ENCODE data around the gene NLRP1. TPM values are rescaled to one million over a fixed set of nuclear protein-coding genes. Genes with fewer than 3 reads are reported as not detected.
A peak's percentile ranks its signal among the peaks of the same experiment; 100 is the strongest.

NLRP1 gene
- total and polyA plus RNA-seq, 5 experiments from 2014 or later = 18.4 to 370 (median 47.9) TPM

DNA sequence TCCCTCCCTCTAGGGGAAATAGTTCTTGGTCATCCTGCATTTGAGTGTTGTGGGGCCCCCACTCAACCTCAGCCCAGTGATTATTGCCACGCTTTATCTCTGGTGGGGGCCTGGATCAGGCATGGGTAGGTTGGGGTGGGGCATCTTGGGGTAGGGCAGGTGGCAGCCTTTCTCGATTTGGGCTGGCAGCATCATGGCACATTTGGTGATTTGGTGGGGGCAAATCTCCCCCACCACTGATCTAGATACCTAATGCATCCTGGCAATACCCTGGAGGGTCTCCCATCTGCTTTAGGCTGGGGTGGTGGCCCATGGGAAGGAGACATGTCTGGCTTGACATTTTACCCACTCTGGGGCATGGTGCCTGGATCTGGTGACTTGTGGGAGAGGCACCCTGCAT lies 40.2 kb downstream of the NLRP1 start:
- POLR2A ChIA-PET = no interaction called here
- Mint-ChIP-seq H3K4me1 (peaks cover 0 to 28% (median 22%) of the 10 kb centered on the region in 4 donors), H3K27me3 (no peaks in the 10 kb centered on the region), H3K4me3 (no peak overlapping the region), H3K36me3 (peaks cover 0 to 97% (median 20%) of the 10 kb centered on the region in 3 donors), H3K27ac (peak overlapping the region in 4 of 10 donors; percentile 24 to 90 (median 68)), H3K9me3 (no peaks in the 10 kb centered on the region)
- no peak for DNase-seq
- no peak for ATAC-seq

DNA sequence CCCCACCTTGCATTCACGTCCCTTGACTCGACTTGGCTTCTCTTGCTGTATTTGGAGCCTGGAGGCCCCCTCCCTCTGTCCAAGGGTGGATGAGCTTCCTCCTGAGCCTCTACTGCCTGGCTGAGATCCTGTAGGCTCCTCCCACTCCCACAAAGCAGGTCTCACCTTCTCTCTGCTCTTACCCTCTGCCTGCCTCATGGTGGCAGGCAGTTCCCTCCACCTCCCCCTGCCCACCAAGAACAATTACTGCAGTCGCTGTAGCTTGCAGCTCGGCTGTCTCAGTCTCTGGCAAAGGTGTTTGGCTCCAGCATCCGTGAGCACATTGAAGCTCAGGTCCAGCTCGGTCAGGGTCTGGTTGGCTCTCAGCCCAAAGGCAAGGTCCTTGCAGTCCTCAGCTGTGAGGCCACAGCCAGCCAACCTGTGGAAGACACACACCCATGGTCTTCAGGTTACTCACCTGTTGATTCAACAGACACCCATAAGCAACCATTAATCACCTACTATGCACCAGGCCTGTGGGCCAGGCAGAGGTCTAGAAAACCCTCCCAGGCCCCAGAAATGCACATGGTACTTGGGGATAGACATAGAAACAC lies 42.6 kb downstream of the NLRP1 start:
- Mint-ChIP-seq H3K9me3 (no peaks in the 10 kb centered on the region), H3K36me3 (peaks cover 0 to 92% (median 12%) of the 10 kb centered on the region in 3 donors), H3K4me3 (no peak overlapping the region), H3K27me3 (no peaks in the 10 kb centered on the region), H3K27ac (peak overlapping the region in 5 of 10 donors; percentile 30 to 93 (median 58)), H3K4me1 (peaks cover 0 to 14% (median 11%) of the 10 kb centered on the region in 4 donors)
- POLR2A ChIA-PET = no interaction called here
- DNase-seq = no peak
- ATAC-seq = no peak

DNA sequence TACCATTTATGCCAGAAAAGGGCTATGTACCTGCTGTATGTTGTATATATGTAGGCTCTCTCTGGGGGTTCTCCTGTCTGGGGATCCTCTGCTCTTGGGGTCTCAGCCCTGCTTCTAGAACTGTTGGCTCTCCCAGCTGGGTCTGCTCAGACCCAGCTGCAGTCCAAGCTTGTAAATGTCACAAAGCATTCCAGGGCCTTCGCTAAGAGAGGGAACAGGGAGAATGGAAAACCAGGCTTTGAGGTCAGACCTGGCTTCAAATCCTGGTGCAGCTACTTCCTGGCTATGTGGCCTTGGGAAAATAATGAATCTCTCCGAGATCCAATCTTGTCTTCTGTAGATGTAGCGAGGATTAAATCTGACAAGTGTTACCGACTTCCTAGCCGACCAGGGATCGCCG lies 44.0 kb downstream of the NLRP1 start:
- Mint-ChIP-seq H3K4me1 (peaks cover 0 to 12% (median 7%) of the 10 kb centered on the region in 4 donors), H3K27me3 (no peaks in the 10 kb centered on the region), H3K27ac (peak overlapping the region in 5 of 10 donors; percentile 7 to 53 (median 33)), H3K9me3 (no peaks in the 10 kb centered on the region), H3K4me3 (no peak overlapping the region), H3K36me3 (peaks cover 0 to 92% (median 15%) of the 10 kb centered on the region in 3 donors)
- DNase-seq (no peak), ATAC-seq (no peak)
- POLR2A ChIA-PET = no interaction called here

DNA sequence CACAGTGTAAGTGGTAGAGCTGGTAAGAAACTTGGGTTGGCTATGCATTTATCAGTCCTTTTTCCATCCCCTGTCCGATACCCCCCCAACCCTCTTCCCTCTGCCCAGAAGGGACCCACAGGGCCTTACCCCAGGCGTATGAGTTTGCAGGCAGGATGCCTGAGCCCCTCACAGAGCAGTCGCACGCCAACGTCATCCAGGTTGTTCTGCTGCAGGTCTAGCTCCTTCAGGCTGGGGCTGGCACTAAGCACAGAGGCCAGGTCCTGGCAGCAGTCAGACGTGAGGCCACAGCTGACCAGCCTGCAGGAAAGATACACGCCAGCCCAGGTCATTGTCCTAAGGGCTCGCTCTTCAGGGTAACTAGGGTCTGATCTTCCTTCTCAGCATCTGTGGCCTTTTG lies 45.0 kb downstream of the NLRP1 start:
- Mint-ChIP-seq H3K4me1 (peaks cover 0 to 8% (median 5%) of the 10 kb centered on the region in 4 donors), H3K36me3 (peaks cover 0 to 94% (median 17%) of the 10 kb centered on the region in 3 donors), H3K9me3 (no peaks in the 10 kb centered on the region), H3K27me3 (no peaks in the 10 kb centered on the region), H3K27ac (peak overlapping the region in 1 of 10 donors; percentile 34), H3K4me3 (no peak overlapping the region)
- POLR2A ChIA-PET = no interaction called here
- no peak for DNase-seq
- no peak for ATAC-seq

DNA sequence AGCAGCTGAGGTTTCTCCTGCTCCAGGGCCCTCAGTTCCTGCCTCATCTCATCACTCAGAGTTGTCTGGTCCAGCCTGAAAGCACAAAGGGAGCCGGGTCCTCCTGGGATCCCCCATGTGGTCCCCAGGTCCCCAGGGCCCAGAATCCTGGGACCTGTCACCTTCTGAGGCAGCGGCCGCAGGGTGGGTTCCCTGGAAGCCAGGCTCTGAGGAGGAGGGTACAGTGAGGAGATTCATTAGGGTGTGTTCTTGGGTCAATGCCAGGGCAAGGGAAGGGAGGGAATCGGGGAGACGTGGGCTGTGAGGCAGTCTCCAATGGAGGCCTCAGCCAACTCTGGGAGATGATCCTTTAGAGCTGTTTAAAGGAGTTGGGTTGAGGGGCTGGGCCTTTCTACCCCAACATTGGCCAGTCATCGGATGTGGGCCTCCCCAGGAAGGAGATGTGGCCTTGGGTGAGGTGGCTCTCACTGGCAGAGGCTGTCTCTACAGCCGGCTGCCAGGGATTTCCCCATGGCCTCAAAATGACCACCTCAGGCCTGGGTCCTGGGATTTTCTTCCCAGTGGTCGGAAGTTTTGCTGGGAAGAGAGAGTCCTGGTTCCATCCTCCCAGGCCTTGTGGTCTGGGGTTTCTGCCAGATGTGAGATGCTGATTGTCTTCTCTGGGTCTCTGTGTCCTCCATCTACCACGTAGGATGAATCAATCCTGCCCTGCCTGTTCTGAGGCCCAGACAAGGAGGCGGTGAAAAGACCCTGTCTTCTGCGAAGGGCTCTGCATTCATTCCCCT lies 47.3 kb downstream of the NLRP1 start:
- no peak for ATAC-seq
- peak overlapping the region in 6 of 10 donors; percentile 37 to 76 (median 56) for H3K27ac Mint-ChIP-seq
- no peak for DNase-seq
- H3K27me3 Mint-ChIP-seq = no peaks in the 10 kb centered on the region
- no peaks in the 10 kb centered on the region for H3K9me3 Mint-ChIP-seq
- H3K36me3 Mint-ChIP-seq = peaks cover 0 to 95% (median 22%) of the 10 kb centered on the region in 3 donors
- H3K4me1 Mint-ChIP-seq = peaks cover 0 to 5% (median 1%) of the 10 kb centered on the region in 4 donors
- POLR2A ChIA-PET = no interaction called here
- H3K4me3 Mint-ChIP-seq = no peak overlapping the region

DNA sequence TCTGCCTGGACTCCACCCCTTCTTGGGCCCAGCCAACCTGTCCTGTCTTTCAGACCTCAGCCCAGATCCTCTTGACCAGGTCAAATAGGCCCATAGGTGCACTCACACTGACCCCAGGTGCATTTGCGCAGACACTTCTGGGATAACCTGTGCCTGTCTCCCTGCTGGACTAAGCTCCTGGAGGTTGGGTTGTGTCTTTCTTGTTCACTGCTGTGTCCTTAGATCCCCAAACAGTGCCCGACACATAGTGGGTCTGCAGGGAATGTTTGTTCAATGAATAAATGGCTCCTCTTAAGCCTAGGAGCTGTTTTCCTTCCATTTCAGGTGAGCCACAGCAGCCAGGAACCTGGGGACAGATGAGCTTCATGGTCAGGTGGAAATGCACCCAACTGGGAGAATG lies 48.9 kb downstream of the NLRP1 start:
- DNase-seq = no peak
- Mint-ChIP-seq H3K27ac (peak overlapping the region in 3 of 10 donors; percentile 21 to 37 (median 27)), H3K4me3 (no peak overlapping the region), H3K4me1 (peaks cover 0 to 5% (median under 1%) of the 10 kb centered on the region in 4 donors), H3K36me3 (peaks cover 0 to 95% (median 22%) of the 10 kb centered on the region in 3 donors), H3K27me3 (no peaks in the 10 kb centered on the region), H3K9me3 (no peaks in the 10 kb centered on the region)
- no peak for ATAC-seq
- POLR2A ChIA-PET = interaction anchor here (1.1 kb wide), 1 partner anchor 20 kb away, joined by 3 read pairs; no protein-coding TSS in a partner anchor

DNA sequence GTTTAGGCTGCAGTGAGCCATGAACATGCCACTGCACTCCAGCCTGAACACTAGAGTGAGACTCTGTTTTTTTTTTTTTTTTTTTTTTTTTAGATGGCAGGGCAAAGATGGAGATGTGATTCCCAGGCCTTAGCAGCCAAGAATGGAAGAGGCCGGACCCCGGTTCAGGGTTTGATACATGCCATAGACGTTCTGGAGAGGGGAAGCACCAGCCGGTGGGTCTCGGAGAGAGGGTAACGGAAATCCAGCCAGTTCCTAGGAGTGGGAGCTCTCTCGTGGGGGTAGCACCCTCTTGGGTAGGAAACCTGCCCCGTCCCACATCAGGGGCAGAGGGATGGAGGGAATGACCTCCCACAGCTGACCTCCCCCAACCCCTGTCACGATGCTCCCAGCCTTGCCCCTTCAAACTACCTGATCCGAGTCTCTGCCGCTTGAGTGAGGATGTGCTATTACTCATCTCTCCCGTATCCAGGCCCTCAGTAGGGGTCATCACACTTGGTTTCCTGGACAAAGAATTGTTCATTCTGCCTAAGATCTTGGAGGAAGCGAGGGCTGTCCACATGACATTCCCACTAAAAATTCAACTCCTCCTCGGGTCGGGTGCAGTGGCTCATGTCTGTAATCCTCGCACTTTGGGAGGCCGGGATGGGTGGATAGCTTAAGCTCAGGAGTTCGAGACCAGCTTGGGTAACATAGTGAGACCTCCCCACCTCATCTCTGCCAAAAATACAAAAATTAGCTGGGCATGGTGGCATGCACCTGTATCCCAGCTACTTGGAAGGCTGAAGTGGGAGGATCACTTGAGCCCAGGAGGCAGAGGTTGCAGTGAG lies 50.6 kb downstream of the NLRP1 start:
- POLR2A ChIA-PET = interaction anchor here (0.7 kb wide), 1 partner anchor 11 kb away, joined by 4 read pairs; no protein-coding TSS in a partner anchor
- peak overlapping the region in 4 of 10 donors; percentile 20 to 59 (median 52) for H3K27ac Mint-ChIP-seq
- H3K9me3 Mint-ChIP-seq = no peaks in the 10 kb centered on the region
- no peaks in the 10 kb centered on the region for H3K27me3 Mint-ChIP-seq
- no peak for ATAC-seq
- H3K4me1 Mint-ChIP-seq = peaks cover 0 to 4% (median under 1%) of the 10 kb centered on the region in 4 donors
- H3K36me3 Mint-ChIP-seq = peaks cover 0 to 96% (median 27%) of the 10 kb centered on the region in 3 donors
- DNase-seq = no peak
- no peak overlapping the region for H3K4me3 Mint-ChIP-seq

DNA sequence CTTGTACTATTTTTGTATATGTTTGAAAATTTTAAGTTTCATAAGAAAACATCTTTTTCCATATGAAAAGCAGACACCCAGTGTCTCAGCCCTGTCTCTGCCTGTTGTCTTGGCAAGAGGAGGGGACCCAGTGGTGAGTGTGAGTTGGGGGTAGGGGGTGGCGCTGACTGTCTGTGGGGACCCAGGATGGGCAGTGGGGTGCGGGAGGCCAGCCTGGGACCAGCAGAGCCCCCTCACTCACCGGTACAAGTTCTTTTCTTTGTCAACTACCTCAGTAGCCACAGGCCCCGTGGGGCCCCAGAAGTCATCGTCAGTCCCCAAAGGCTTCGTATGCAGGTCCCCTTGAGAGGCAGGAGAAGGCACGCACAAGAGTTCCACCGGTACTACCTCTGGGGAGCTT lies 51.7 kb downstream of the NLRP1 start:
- no peaks in the 10 kb centered on the region for H3K27me3 Mint-ChIP-seq
- no peak for DNase-seq
- H3K9me3 Mint-ChIP-seq = no peaks in the 10 kb centered on the region
- H3K27ac Mint-ChIP-seq = peak overlapping the region in 2 of 10 donors; percentile 34 to 48
- H3K36me3 Mint-ChIP-seq = peaks cover 0 to 98% (median 24%) of the 10 kb centered on the region in 3 donors
- POLR2A ChIA-PET = no interaction called here
- peak overlapping the region in 1 of 10 donors; percentile 28 for H3K4me3 Mint-ChIP-seq
- no peak for ATAC-seq
- H3K4me1 Mint-ChIP-seq = peaks cover 0 to 4% (median under 1%) of the 10 kb centered on the region in 4 donors

DNA sequence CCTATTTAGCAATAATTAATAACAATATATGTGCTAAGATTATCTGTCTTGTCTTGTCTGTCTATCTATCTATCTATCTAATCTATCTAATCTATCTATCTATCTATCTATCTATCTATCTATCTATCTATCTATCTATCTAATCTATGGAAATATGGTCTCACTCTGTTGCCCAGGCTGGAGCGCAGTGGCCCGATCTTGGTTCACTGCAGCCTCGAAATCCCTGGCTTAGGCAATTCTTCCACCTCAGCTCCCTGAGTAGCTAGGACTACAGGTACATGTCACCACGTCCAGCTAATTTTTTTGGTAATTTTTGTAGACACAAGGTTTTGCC lies 53.3 kb downstream of the NLRP1 start:
- Mint-ChIP-seq H3K36me3 (peaks cover 0 to 99% (median 23%) of the 10 kb centered on the region in 3 donors), H3K9me3 (no peaks in the 10 kb centered on the region), H3K27me3 (no peaks in the 10 kb centered on the region), H3K4me3 (no peak overlapping the region), H3K27ac (no peak overlapping the region), H3K4me1 (peaks cover 0 to 4% (median 0%) of the 10 kb centered on the region in 4 donors)
- no peak for DNase-seq
- no peak for ATAC-seq
- POLR2A ChIA-PET = no interaction called here

DNA sequence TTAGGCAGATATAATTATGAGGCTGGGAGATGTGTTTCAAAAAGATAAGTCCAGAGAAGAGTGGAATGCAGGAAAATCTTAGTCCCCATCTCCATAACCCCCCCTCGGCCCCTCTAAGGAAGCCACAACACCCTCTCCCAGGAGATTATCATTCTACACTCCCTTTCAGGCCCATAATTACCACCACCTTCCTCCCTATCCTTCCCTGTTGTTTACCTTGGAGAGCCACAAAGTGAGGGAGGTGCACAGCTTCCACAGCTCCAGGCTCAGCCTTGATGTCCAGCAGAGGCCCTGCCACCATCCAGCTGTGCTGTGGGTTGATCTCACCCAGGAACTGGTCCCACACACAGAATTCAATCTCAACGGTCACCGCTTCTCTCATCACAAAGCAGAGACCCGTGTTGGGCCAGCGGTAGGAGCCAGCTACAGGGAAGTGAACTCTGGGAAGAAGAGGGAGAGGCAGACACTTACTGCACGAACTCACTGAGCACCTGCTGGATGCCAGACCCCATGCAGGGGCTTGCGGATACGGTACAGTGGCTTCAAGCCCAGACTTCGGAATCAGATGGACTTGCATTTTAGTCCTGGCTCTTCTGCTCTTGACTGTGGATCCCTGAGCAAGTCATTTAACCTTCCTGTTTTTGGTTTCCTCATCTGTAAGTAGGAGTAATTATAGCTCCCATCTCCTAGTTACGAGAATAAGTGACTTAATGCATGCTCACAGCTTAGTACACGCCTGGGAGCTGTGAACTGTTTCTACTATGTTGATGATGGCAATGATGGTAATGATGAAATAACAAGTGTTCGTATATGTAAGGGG lies 53.8 kb downstream of the NLRP1 start:
- POLR2A ChIA-PET = no interaction called here
- DNase-seq = no peak
- H3K4me1 Mint-ChIP-seq = peaks cover 0 to 4% (median 0%) of the 10 kb centered on the region in 4 donors
- no peak overlapping the region for H3K4me3 Mint-ChIP-seq
- no peaks in the 10 kb centered on the region for H3K27me3 Mint-ChIP-seq
- no peaks in the 10 kb centered on the region for H3K9me3 Mint-ChIP-seq
- no peak for ATAC-seq
- H3K36me3 Mint-ChIP-seq = peaks cover 0 to 99% (median 23%) of the 10 kb centered on the region in 3 donors
- no peak overlapping the region for H3K27ac Mint-ChIP-seq

DNA sequence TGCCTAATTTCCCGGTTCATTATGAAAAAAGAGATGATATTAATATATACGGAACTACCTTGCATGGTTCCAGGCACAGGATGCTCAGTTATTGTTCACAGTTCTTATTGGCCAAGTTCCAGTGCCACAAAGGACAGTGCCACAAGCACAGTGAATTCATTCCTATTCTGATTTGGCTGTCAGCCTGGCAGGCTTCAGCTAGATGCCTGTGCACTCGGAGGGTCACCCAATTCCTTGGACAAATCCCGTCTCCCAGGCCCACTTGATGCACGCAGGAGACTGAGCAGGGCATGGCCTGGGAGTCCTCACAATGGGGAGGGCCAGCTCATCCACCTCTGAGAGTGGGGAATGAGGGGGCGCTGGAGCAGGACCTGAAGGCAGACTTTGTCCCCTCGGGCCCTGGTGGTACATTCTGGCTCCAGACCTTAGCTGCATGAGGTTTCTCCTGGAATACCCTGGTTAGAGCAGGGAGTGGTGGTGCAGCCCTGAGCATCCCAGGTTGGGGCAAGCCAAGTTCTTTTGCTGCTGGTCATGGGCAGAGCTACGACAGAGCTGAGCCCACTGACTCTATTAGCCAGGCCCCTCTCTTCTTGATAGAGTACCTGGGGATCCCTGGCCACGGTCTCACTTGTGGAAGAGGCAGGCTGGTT lies 56.6 kb downstream of the NLRP1 start:
- Mint-ChIP-seq H3K9me3 (no peaks in the 10 kb centered on the region), H3K4me1 (peaks cover 0 to 2% (median under 1%) of the 10 kb centered on the region in 4 donors), H3K36me3 (peaks cover 0 to 97% (median 29%) of the 10 kb centered on the region in 3 donors), H3K27me3 (no peaks in the 10 kb centered on the region), H3K4me3 (no peak overlapping the region), H3K27ac (peak overlapping the region in 2 of 10 donors; percentile 22 to 73)
- POLR2A ChIA-PET = interaction anchor here (0.6 kb wide), 1 partner anchor 9 kb away, joined by 5 read pairs; no protein-coding TSS in a partner anchor
- ATAC-seq = no peak
- DNase-seq = no peak

All from naive thymus-derived CD8-positive, alpha-beta T cell (primary cell).